HG02678 (cell line): ENCODE results near the gene ASPG.

ENCODE experiments used
- ATAC-seq: cut with Tn5 transposase; IDR thresholded peaks from one replicate; pipeline ENCODE4 v1.9.1; 2021; ENCODE audit warnings: mild to moderate bottlenecking, moderate library complexity; ENCODE audit not compliant: unreplicated experiment

Gene ASPG

DNA sequence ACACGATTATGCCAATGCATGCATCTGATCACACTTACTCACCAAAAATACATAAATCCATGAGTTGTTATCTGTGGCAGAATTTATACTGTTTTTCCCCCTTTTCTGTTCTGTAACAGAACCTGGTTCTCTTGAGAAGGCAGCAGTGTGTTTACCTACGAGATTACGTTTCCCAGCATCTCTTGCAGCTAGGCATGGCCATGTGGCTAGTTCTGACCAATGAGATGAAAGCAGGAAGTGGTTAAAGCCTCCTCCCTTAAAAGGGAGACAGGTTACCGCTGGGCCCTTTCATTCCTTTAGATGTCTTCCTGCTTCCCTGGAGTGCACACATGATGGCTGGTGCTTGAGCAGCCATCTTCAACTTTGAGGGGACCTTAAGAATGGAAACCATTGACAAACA lies 11.7 kb upstream of the ASPG start:
- no peak for ATAC-seq

GRCh38 chr14:104075530-104076151 lies 9.9 kb upstream of the ASPG start:
- ATAC-seq, result no peak

DNA sequence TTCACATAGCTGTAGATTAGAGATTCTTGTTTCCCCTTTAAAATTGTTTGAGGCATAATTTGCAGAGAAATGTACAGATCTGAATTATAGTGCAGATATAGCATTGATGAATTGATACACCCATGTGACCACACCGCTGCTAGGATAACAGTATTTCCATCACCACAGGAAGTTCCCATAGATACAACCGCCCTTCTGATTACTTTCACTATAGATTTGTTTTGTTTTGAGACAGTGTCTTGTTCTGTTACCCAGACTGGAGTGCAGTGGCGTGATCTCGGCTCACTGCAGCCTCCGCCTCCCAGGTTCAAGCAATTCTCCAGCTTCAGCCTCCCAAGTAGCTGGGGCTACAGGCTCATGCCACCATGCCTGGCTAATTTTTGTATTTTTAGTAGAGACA lies 8.8 kb upstream of the ASPG start:
- ATAC-seq, result no peak

DNA sequence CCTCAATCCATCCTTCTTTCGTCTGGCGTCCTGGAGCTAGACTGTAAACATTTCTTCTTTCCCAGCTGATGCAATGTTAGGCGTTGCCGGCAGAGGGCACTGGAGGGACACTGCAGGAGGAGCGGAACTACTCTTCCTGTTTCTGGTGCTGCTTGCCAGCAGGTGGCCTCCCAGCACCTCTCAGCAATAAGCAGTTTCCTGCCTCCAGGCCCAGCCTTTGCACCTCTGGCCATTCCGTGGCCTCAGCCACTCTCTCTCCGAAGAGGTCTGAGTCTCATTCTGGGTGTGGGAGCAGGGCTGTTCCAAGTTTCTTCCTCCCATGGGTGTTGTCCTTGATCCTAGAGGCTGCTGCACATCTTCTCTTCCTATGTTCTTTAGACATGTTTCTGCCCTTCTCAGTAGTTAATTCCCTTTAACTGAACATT lies 7.5 kb upstream of the ASPG start:
- peak; percentile 78 for ATAC-seq

- ATAC-seq, result no peak
Observed at GRCh38 chr14:104080376-104081260, 4.9 kb upstream of the ASPG start.

DNA sequence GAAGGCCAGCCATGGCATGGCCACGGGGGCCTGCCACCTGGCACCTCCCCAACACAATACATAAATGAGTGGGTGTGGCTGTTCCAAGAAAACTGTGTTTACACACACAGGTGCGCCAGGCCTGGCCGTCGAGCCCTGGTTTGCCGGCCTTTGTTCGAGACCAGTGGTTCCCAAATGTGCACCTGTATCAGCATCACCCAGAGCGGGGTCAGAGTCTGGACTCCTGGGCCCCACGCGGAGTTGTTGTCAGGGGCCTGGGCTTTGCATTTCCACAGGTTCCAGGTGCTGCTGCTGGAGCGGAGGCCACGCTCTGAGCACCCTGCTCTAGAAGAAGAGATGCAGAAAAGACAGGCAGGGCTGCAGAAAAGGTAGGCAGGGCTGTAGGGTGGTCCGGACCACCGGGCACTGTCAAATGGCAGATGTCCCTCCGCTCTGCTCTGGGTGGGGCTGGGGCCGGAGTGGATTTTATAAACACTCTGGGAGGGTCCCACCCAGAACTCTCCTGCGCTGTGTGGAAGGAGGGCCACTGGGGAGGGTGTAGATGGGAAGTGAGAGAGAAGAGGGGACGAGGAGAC lies 4.2 kb upstream of the ASPG start:
- ATAC-seq, result no peak

GRCh38 chr14:104081951-104082464 lies 3.5 kb upstream of the ASPG start:
- ATAC-seq, result no peak

GRCh38 chr14:104082807-104083206 lies 2.7 kb upstream of the ASPG start:
- ATAC-seq, result no peak

DNA sequence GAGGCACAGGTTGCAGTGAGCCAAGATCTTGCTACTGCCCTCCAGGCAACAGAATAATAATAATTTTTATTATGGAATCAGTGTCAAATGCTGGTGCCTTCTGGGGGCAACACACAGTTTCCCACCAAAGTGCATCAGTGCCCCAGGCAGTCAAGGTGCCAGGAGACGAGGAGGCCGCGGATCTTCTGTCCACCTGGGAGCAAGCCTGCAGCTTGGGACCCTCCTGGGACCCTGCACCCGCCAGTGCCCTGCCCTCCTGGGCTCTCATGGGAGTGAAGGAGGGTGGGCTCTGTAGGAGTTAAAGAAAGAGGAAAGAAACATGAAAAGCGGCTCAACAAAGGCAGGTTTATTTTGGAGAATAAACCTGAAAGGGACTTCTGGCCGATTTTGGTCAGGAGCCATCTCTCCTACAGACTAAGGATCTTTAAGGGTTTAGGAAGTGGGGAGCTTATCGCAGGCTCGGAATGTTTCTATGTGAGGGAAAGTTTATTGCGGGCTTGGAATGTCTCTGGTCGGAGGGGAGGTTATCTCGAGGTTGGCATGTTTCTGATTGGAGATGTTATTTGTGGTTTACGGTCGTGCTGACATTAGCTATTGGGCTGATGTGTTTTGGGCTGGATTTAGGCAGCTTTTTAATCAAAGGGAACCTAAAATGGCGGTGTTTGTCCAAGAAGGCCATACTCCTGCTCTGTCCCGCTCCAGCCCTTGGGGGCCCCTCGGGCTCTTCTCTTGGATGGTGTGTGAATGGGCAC lies 1.1 kb upstream of the ASPG start:
- no peak for ATAC-seq

DNA sequence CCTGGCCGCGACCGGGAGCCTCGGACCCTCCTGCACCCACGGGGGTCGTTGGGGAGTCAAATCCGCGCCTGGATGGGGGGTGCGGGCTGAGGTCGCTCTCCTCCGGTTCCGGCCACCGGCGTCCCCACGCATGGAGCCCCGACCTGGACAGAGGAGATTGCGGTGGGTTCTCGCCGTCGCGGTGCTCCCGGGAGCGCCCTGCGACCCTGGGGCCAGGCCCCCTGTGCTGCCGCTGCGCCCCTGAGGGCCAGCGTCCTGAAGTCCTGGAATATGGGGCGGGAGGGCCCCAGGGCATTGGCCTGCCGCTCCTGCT lies 345 bp downstream of the ASPG start:
- no peak for ATAC-seq

DNA sequence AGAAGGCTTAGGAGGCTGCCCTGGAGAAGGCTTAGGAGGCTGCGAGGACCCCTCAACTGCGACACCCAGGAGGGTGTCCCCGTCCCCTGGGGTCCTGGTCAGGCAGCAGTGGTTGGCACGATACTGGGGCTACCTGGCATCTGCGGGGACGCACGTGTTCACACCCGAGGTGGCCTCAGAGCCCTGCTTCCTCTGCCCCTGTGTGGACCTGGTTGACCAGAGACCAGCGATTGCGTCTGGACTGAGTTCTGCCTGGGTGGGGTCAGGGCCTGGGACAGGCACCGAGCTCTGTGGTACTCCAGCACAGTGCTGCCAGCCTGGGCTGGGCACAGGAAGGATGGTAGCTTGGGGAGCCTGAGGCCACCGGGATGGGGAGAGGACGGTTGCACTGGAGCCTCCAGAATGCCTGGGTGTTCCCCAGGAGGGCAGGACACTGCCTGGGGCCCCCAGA lies 735 bp downstream of the ASPG start:
- no peak for ATAC-seq

- no peak for ATAC-seq
Observed at GRCh38 chr14:104086661-104087461, 1.4 kb downstream of the ASPG start.

- ATAC-seq, result no peak
Observed at GRCh38 chr14:104087505-104087904, 2.0 kb downstream of the ASPG start.

- no peak for ATAC-seq
Observed at GRCh38 chr14:104087981-104088850, 2.7 kb downstream of the ASPG start.

- no peak for ATAC-seq
Observed at GRCh38 chr14:104090071-104090748, 4.7 kb downstream of the ASPG start.

DNA sequence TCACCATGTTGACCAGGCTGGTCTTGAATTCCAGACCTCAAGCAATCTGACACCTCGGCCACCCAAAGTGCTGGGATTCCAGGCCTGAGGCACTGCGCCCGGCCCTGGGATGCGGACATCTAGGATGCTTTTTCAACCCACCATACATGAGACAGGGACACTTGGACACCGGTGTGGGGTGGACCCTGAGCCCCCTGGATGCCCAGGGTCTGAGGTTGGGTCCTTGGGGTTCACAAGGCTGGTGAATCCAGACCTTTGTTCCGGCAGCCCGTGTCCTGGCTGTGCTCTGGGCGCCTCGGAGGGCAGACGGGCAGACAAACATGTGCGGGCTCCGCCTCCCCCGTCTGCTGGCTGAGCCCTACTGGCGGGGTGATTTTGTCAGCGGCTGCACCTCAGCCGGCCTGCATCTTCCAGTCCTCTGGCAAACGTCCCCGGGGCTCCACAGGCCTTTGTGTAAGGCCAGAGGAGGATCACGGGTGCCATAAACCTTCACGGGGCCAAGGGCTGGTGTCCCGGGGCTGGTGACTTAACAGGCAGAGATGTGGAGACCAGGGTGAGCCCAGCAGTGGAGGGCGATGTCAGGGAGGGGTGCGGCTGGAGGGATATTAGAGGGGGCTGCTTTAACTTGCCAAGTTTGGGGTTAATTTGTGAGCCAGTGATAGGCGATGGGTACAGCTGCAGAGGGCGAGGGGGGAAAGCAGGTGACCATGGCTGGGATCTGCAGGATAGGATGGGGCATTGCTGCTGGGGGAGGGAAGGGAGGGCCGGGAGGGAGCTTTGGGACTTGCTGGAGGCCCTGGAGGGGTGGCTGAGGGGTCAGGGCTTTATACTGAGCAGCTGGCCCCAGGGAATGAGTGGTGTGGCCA lies 5.8 kb downstream of the ASPG start:
- ATAC-seq, result no peak

DNA sequence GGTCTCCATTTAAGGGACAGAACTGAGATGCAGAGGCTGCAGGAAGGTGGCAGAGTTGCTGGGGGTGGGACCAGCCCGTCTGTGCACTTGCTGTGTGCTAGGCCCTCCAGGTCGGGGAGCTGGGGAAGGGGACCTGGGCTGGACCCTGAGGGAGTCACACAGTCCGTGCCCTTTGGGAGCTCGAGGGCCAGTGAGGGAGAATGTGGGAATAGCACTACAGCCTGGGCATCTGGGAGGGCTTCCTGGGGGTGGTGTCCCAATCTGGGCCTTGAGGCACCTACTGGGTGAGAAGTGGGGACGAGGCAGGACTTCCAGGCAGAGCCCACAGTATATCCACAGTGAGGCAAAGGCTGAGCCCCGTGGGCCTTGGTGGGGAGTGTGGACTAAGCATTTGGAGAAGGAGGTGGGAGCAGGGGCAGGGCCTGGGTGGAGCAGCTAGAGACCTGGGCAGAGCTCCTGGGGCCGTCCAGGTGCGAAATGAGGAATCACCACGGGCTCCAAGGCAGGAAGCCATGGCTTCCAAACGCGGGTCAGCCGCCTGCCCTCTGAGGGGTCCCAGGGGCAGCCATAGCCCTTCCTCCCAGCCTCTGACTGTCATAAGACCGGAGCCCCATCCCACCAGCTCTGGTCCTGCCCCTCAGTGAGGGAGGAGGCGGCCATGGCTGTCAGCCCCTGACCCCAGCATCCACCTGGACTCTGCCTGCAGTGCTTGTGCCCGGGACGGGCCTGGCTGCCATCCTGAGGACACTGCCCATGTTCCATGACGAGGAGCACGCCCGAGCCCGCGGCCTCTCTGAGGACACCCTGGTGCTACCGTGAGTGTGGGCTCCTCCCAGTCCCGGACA lies 6.6 kb downstream of the ASPG start:
- no peak for ATAC-seq
